HG03280 (cell line): ENCODE data around the gene CEP41.

Experiments used
- ATAC-seq: cut with Tn5 transposase; IDR thresholded peaks from one replicate; pipeline ENCODE4 v1.9.1; 2021; ENCODE audit warnings: mild to moderate bottlenecking, moderate library complexity; ENCODE audit not compliant: unreplicated experiment

The CEP41 gene, protein sequence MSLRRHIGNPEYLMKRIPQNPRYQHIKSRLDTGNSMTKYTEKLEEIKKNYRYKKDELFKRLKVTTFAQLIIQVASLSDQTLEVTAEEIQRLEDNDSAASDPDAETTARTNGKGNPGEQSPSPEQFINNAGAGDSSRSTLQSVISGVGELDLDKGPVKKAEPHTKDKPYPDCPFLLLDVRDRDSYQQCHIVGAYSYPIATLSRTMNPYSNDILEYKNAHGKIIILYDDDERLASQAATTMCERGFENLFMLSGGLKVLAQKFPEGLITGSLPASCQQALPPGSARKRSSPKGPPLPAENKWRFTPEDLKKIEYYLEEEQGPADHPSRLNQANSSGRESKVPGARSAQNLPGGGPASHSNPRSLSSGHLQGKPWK

DNA sequence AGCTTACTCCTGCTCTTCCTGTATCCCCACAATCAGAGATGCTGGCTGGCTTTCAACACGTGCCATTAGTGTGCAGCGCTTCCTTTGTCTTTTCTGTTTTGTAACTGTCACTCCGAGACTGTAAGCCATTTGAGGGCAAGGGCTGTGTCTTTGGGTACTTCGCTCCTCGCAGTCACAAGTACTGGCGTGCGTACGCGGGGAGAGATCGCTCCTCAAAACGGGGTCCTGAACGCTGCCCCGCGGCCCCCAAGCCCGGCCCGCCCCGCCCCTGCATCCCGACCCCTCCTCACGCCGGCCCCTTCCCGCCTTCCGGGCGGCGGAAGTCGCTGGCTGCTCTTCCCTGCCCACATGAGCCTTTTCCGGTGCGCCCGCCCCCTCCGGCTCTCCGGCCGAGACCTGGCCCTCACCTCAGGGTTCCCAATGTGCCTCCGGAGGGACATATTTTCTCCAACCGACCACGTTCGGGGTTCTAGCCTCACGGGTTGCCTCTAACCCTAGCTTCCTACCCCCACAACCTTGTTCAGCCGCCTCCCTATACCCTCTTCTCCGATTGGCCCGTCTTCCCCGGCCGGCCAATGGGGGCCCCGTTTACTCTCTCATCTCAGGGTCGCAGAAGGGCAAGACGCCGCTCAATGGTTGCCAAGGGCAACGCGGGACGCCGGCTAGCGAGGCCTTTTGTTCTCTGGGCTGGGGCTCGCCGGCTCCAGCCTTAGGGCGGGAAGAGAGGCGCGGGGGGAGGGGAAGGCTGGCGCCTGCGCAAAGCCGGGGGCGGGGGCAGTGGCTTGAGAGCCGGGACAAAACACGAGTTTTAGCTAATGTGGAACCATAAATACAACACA, at the start of gene CEP41:
TSS of gene CEP41 (minus strand) at position 490 of the 839 bp plus-strand sequence. CDS start at position 440, 50 bp downstream.
- peak; percentile 96 for ATAC-seq

DNA sequence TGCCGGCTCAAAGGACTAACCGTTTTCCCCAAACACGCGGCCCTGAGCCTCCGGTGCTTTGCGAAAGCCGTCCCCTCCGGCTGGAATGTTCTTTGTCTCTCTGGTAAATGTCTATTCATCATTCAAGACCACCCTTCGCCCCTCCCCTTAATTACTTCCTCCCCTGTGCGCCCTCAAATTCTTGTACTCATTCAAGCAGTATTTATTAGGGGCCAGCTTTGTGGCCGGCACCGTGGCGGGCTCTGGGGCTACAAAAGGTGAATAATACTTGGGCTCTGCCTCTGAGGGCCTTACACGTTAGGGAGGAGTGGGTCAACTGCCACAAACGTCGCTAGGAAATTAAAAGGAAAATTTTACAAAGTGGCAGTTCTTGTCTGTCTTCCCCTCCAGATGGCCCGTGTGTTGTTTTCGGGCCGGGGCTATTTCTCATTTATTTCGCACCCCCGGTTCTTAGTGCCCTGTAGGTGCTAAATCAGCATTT, 49.5 kb upstream of the CEP41 start:
- no peak for ATAC-seq

DNA sequence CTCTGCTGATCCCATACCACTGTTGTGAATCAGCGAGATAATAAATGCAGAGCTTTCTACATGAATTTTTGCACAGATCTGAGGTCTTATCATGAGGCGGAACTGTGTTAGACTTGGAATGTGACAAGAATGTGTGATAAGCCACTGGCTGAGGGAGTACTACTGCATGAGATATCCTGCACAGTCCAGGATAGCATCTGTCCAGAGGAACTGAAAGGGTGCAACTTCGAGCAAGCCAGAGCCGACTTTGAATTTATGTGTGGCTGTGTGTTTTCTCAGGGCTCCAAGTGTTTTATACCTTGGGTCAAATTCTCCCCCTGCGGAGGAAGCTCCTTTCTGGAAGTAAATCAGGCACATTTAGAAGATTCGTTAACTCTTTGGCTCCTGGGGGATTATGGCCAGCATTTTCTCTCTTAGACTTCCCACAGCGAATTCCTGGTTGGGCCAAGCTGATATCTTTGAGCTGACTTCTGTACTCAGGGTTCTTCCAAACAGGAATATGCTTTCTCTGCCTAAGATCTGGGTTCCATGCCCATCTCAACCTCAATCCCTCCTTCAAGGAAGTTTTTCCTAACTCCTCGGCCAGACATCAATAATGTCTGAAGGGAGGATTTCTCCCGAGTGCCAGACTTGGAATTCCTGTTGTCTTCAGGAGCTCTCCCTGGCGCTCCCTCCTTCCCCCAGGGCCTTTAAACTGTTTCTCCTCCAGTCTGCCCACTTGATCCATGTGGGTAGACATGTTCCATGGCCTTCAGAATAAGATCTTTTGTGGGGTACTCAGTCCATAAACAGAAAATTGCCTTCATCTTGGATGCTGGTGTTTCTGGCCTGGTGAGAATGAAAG, 48.5 kb upstream of the CEP41 start:
- ATAC-seq = no peak

DNA sequence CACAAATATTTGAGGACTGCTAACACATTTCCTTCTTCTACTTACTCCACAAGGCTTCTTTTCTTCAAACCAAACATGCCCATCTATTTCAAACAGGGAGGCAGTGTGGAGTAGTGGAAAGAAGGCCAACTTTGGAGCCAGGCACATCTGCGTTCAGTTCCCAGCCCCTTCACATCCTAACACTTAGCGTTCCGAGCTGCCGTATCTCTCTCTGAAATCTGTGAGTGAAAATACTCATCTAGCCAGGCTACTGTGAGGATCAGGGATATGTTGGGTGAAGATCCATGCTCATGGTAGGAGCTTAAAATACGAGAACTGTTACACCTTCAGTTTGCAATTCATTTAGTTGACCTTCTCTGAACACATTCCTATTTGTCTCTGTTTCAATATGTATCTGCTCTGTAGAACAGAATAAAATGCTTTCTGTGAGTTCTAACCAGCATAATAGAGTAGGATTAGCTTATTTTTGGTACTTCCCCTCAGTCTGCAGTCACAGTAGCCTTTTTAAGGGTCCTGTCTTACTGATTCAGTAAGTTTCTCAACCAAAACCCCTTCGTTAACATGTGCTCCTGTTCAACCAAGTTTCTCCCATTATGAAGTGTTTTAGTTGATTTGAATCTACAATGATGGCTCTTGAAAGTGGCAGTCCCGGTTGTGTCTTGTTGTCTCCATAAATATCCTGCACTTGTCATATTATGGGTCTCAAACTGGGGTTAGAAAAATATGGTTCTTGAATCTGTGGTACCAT, 47.8 kb upstream of the CEP41 start:
- ATAC-seq = no peak

DNA sequence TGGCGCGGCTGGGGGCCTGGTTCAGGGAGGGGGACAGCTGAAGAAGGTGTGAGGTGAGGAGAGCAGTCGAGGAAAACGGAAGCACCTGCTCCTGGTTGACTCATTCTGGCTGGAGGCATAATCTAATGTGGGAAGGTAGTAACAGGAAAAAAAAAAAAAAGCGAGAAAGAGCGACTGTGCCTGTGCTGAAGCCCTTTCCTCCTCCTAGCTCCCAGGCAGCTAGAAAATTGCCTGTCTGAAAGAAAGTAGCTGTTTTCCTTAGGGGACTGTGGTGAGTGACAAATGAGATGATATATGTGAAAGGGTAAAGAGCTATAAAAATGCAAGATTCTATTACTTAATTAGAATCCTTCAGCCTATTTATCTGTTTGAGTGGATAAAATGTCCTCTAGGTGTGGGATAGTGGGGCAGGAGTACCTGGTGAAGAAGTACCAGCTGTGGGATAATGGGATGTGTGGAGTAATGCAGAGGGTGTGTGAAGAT, 46.2 kb upstream of the CEP41 start:
- ATAC-seq = no peak

DNA sequence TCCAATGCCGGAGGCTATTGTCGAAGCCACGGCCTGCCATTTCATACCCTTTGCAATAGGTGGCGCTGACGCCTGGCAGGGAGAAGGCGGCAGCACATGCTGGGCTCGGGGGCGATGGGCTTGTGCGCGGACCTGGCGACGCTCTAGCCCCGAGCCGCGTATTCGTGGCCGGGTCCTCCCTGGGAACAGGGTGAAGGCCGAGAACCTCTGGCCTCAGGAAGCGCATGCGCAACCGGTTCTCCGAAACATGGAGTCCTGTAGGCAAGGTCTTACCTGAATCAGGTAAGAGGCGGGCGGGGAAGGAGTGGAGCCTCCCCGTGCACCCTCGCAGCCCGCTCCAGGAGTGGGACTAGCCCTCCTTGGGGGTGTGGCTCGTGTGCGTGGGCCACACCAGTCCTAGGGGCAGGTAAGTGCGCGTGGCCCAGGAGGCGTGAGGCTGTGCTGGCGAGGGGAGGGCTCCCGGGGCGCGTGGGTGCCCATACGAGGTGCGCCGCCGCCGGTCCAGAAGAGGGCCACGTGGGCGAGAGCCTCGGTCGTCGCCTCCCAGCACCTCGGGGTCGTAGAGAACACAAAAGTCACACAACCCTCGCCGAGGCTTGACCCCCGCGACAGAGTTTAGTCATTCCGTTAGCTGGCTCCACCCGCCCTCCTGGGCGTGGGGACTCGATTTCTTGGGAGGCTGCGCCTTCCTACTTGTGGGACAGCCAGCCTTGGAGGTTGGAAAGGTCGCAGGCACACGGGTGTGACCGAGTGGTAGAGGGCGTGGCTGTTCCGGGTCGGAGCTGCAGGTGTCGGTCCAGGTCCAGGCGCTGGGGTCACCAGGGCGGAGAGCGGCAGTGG, 45.5 kb upstream of the CEP41 start:
- peak; percentile 56 for ATAC-seq

DNA sequence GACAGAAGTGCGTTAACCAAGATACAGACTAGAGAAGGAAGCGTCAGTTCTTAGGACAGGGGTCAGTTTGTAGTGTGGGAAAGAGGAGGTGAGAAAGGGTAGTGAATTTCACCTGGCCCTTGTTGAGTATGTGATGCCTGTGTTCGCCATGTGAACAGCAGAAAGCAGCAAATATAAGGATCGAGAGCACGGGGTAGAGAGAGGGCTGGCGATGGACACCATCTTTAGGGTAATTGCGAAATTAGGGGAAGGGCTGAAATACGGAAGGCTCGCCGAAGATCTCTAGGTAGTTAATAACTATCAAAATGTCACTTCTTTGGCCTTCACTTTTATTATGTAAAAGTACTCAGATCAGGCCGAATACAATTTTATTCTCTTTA, 44.9 kb upstream of the CEP41 start:
- ATAC-seq = no peak

DNA sequence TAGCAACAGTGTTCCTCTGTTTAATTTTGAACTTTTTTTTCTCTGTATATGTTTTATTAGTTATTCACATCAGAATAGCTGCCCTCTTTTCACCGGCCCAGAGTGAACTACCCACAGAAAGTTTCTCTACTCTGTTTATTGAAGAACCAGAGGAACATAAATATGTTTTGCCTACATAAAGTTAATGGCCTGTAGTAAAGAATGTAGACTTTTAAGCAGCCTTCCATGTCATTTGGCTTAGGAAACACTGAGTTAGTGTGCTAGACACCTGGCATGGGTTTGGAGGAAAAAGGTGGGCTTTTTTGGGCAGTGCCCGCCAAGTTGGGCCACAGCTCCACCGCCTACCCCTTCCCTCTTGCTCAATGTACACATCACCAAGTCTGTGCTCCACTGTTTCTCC, 42.2 kb upstream of the CEP41 start:
- ATAC-seq = no peak

DNA sequence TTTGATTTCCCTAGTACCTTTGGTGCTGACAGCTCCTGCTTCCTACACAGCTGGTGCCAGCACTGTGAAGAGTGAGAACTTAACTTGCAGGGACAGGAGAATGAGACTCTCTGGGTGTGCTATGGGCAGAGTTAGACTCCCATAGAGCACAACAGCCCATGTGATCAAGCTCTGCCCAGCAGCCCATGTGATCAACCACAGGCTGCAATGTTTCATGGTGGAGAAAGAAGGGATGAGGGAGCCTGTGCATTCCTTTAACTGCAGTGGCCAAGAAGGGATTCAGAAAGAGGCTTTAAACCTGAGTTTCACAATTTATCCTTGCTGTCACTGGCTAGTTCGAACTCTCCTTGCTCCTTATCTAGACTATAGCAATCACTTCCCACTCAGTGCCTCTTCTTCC, 41.1 kb upstream of the CEP41 start:
- ATAC-seq = no peak

DNA sequence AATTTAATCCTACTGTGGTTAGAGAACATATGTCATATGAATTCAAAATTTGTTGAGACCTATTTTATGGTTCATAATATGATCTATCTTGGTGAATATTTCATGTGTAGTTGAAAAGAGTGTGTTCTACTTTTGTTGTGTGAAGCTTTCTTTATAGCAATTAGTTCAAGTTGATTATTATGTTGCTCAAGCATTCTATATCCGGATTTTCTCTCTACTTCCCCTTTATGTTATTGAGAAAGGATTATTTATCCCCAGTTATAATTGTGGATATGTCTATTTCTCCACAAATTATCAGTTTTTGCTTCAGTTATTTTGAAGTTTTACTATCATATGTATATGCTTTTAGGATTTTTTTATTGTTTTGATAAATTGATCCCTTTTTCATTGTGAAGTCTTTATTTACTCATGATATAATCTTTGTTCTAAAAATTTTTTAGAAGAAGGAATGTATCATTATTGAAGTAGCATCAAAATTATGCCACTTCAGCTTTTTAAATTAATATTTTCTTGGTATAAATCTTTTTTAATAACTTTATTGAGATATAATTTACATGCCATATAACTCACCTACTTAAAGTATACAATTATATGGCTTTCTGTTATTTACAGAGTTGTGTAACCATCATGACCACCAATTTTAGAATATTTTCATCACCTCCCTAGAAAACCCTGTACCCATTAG, 39.0 kb upstream of the CEP41 start:
- no peak for ATAC-seq

DNA sequence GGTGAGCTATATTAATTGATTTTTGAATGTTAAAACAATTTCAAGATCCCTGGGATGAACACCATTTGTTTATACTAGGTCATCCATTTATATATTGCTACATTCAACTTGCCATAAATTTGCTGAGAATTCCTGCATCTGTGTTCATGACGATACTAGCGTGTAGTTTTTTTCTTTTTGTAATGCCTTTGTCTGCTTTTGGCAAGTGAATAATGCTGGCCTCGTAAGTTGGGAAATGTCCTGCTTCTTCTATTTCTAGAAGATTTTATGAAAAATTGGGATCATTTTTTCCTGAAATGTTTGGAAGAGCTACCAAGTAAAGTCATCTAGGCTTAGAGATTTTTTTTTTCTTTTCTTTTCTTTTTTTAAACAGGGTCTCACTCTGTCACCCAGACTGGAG, 38.2 kb upstream of the CEP41 start:
- no peak for ATAC-seq

DNA sequence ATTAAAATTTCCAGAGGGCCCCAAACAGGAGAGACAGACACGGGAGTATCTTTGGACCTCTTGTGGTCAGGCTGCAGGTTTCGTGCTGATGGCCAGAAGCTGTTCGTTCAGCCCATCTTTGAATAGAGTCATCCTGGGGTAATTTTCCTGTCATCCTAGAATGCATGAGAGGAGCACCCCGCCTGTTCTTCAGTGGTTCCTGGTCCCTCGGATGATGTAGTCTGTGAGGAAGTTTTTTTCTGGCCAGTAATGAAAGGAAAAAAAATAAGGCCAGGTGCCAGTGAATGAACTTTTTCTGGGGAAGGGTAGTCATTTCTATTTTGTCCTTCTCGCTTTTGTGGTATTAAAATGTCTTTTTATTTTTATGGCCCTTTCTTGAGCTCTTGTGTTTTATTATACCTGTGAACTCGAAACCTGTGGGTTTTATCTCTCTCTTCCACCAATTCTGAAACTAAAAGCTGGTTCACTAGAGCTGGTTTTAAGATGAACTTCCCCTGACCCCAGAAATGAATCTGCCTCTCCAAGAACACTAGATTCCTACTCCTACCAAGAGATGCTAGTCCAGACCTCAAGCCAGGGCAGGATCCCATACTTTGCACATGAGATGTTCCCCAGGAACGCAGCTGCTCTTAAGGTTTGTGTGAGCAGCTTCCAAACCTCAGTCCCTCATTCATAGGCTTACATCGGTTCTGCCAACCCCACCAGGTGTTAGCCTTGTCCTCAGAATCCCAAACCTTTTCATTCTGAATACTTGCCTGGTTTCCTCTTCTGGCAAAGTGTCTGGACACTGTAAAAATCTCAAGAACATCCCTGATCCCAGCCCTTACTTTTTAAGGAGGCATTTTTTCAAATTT, 35.7 kb upstream of the CEP41 start:
- peak; percentile 85 for ATAC-seq

DNA sequence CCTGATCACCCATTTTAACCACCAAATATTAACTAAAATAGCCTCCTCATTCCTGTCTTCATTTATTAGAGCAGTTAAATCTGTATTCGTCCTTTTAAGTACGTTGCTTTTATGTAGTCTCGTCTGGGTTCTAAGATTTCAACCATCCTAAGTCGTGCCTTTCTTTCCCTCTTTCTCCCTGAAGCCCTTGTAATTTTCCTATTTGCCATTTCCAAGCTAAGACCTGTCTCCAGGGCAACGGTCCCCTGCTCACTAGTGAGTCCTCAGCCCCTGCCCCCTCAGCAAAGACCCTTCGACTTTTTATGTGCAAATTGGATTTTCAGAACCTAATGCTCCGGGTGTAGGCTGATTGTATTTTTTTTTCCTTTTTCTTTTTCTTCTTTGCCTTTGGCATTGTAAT, 35.0 kb upstream of the CEP41 start:
- no peak for ATAC-seq

DNA sequence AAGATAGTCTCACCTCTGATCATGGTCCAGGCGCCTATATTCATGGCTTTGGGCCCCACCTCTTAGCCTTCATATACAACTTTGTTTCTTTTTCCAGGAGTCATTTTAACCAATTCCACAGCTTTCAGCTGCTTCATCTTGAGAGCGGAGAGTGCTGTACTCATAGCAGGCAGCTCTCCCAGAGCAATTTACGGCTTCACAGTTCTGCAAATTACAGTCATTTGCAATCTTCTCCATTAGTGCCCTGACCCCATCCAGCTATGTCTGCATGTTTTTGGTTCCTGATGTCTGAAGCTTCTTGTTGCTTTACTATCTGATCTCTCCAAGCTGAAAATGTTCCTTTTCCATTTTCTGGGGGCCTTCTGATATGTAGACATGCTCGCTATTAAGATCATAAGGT, 33.1 kb upstream of the CEP41 start:
- no peak for ATAC-seq

DNA sequence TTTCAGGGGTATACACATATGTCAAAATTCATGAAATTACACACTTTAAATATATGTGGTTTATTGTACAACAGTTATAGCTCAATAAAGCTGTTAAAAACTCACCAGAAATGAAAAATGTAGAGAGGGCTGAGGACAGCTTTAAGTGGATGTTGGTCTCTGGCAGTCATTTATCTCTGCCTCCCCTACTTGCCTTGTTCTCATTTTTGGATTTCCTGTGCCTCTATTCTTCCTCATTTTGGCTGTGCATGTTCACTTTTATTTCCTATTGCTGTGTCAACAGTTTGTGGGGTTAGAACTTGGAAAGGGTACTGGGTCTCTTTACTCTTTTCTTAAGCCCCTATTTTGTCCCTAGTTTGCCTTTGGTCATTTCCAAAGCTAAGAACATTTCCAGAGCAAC, 32.5 kb upstream of the CEP41 start:
- no peak for ATAC-seq

DNA sequence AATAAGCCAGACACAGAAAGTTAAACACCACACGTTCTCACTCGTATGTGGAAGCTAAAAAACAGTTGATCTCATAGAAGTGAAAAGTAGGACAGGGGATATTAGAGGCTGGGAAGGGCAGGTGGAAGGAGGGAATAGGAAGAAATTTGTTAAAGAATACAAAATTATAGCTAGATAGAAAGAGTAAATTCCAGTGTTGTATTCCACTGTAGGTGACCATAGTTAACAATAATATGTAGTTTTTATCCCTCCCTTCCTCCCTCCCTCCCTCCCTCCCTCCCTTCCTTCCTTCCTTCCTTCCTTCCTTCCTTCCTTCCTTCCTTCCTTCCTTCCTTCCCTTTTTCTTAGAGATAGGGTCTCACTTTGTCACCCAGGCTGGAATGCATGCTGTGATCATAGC, 31.2 kb upstream of the CEP41 start:
- no peak for ATAC-seq

DNA sequence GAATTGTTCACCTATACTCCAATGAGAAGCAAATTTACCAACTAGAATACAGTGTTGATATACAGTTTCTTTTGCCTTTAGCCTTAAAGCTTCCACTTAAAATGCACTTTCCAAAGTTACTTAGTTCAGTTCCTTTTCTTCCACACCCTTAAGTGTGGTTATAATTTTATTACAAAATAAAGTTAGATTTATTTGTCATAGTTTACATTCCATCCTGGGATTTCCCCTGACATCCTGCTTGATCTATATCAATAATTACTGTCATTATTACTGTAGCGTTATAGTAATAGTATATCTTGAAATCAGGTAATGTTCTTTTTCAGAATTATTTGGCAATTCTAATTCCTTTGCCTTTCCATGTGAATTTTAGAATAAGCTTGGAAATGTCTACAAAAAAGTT, 27.8 kb upstream of the CEP41 start:
- ATAC-seq = no peak
